Astrocyte of the cerebellum (primary cell): Measurements from ENCODE around the gene TTC23.

ENCODE experiments used
- DNase-seq: peaks from one replicate; pipeline ENCODE4 v3.0.0-alpha.2; 2011; ENCODE audit warnings: low read depth
- H3K4me3 ChIP-seq: 2 replicates; pipeline ENCODE4 v1.5.1; 2011; ENCODE audit warnings: mild to moderate bottlenecking, low read depth, low read length, moderate library complexity
- in situ Hi-C: cut with HindIII; loops from 2 replicates; pipeline ENCODE4 v1.10.0; 2017; ENCODE audit warnings: low sequenced_read_pairs
- TF ChIP-seq, protein P1 (sequence below): IDR thresholded peaks from 2 replicates; pipeline ENCODE4 v1.5.1; 2012; ENCODE audit warnings: low read length, low read depth, moderate library complexity, mild to moderate bottlenecking; ENCODE audit errors: missing control alignments

The TTC23 gene

DNA sequence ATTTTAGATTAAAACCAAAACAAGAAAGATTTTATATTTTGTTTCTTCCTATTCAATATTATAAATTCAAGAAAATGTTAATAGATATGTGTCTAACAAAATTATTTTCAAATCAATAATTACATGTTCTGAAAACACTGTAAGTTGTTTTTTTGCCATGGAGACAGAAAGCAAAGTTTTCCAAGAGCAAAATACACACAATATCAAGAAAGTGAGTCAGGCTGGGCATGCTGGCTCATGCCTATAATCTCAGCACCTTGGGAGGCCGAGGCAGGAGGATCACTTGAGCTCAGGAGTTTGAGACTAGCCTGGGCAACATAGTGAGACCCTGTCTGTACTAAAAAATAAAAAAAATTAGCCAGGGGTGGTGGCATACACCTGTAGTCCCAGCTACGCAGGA is 71.7 kb downstream of the TTC23 start:
- no peak for DNase-seq
- in situ Hi-C loops: no loop called here
- no peak overlapping the region for H3K4me3 ChIP-seq
- TF ChIP-seq, protein P1, sequence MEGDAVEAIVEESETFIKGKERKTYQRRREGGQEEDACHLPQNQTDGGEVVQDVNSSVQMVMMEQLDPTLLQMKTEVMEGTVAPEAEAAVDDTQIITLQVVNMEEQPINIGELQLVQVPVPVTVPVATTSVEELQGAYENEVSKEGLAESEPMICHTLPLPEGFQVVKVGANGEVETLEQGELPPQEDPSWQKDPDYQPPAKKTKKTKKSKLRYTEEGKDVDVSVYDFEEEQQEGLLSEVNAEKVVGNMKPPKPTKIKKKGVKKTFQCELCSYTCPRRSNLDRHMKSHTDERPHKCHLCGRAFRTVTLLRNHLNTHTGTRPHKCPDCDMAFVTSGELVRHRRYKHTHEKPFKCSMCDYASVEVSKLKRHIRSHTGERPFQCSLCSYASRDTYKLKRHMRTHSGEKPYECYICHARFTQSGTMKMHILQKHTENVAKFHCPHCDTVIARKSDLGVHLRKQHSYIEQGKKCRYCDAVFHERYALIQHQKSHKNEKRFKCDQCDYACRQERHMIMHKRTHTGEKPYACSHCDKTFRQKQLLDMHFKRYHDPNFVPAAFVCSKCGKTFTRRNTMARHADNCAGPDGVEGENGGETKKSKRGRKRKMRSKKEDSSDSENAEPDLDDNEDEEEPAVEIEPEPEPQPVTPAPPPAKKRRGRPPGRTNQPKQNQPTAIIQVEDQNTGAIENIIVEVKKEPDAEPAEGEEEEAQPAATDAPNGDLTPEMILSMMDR: no peak

DNA sequence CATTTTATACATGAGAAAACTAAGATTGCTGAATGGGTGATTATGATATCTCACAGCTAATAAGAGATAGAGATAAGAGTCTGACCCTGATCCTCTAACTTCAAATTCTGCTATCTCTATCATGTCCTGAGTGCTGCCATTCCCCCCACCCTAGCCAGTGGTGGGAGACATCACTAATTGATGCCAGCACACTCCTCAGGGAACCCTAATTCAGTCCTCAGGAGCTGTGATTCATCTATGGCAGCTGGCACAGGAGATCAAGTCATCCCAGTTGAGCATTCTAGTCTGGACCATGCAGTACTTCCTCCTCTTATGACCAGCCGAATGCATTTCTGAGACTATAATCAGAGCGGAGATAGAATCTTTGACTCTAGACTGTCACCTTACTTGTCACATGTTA is 72.6 kb downstream of the TTC23 start:
- no peak for DNase-seq
- TF ChIP-seq, protein P1: no peak
- in situ Hi-C loops: no loop called here
- no peak overlapping the region for H3K4me3 ChIP-seq

DNA sequence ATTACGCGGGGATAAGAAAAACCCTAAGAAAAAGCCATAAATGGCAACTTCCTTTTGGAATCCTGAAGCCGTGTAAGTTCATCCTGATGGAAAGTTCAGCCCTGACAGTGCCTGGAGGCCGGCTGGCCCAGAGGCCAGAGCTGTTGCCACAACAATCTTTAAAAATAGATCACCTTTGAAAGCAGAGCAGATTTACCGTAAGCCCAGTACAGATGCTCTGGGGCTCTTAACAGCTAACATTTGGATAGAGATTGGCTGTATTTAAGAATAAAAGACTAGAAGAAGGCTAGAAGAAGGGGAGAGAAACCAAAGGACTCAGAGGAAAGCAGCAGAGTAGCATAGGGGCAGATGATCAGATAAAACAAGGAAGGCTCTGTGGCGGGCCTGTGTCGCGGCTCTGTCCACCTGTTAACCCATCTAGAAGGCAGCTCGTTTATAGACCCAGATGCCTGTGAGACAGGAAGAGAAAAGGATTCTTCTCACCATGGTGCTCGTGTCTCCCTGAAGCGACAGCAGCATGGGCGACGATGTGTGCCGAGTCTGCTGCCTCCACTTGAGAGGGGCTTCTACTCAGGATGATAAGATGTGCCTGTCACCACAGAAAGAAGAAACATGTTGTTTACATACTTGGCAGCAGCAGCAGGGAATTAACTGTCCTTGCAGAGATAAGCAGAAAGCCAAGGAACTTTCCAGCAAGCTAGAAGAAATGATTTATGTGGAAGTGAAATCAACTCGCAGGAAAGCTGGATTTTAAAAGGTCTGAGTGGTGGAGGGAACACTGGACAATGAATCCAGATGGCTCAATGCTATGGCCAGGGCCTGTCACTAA is 74.6 kb downstream of the TTC23 start:
- TF ChIP-seq, protein P1: no peak
- no peak overlapping the region for H3K4me3 ChIP-seq
- DNase-seq: no peak
- in situ Hi-C loops: no loop called here

DNA sequence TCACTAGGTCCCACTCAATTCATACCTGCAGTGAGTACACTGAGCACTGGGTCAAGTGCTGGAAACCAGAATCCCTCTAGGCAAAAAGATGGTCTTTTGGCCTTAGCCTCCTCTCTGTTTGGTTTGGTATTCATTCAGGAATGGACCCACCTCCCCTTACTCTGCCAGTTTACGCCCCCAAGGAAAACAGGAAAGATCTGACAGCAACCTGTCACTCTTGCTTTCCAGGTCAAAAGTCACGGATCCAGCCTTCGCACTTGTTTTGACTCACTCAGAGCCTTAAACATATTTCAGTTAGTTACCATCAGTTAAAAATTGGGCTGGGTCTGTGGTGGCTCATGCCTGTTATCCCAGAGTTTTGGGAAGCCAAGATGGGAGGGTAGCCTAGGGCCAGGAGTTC is 76.4 kb downstream of the TTC23 start:
- in situ Hi-C loops: no loop called here
- no peak for DNase-seq
- no peak overlapping the region for H3K4me3 ChIP-seq
- TF ChIP-seq, protein P1: no peak

DNA sequence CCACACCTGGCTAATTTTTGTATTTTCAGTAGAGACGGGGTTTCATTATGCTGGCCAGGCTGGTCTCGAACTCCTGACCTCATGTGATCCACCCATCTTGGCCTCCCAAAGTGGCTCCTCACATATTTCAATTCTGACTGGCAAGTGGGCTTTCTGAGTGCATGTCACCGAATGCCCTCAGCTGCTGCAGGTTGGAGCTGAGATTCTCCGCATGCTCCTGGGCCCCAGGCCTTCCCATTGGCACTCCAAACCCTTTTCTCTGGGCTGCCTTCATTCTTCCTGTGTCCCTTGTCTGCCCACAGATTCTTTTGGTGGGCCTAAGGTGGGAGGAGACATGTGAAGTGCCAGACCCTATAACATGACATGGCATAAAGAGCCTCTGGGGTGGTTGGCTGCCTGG is 77.2 kb downstream of the TTC23 start:
- DNase-seq: no peak
- TF ChIP-seq, protein P1: no peak
- in situ Hi-C loops: no loop called here
- H3K4me3 ChIP-seq: no peak overlapping the region

DNA sequence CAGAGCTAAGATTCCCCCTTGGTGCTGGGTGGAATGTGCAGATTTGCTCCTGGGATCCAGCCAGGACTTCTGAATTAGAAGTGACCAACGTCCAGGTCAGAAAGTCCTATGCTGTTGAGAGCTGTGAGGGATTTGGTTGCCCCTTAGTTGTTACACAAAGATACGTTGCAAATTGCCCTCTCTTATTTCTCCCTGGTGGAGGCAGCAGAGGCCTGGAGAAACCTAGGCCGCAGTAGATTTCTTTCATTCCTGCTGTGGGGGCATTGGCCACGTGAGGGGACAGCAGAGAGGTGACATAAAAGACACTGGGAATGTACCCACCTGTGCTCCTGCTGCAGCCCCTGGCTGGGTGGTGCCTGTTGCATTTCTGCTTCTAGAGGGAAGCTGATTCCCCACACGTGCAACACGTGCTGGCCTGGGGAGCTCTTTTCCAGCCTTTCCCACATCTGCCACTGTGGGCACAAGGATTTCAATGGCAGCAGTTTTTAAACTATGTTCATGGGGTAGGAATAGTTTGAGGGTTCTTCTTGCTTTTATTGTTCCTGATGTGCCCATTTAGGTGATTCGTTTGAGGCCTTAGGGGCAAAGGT is 78.8 kb downstream of the TTC23 start:
- no peak overlapping the region for H3K4me3 ChIP-seq
- no peak for DNase-seq
- in situ Hi-C loops: no loop called here
- TF ChIP-seq, protein P1: peak; percentile 14
